ENCODE results near the gene ERMN.
"Not testable (repeated sequence)": the region's sequence is repeated elsewhere in the genome, so short reads cannot be mapped to it uniquely, and the experiment has no call there.

ERMN gene

DNA sequence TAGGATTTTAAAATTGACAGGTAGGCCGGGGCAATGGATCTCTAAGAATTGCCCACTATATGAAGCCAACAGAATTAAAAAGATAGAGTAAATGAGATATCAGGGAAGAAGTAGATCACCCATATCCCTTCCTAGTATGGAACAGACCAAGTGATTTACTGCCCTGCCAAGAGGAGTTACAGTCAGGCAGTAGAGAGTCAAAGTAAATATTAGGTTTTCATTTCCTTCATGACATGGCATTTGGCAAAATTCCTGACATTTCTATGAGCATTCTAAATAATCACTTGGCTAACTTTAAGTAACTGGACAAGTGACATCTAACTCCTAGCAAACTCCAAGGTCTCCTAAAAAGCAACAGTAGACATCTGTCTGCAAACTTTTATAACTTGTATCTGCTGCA lies 34.6 kb downstream of the ERMN start:
- Histone ChIP-seq H3K27ac (ENCODE audit: low read length) (no peak overlapping the region), H3K27me3 (ENCODE audit: control insufficient read depth in 1 of 2, insufficient read depth in 2 of 2, low read length in 2 of 2) (no peaks in the 10 kb centered on the region), H3K4me3 (ENCODE audit: low read length in 2 of 2) (no peak overlapping the region), H3K36me3 (ENCODE audit: control insufficient read depth in 2 of 2, insufficient read depth in 2 of 2, low read length in 2 of 2) (no peaks in the 10 kb centered on the region), H3K9ac (ENCODE audit: low read length in 2 of 2) (no peak overlapping the region), H3K4me1 (ENCODE audit: control insufficient read depth, insufficient read depth, low read length) (no peaks in the 10 kb centered on the region), H3K9me3 (ENCODE audit: control insufficient read depth in 2 of 2, low read length in 2 of 2) (no peaks in the 10 kb centered on the region)

DNA sequence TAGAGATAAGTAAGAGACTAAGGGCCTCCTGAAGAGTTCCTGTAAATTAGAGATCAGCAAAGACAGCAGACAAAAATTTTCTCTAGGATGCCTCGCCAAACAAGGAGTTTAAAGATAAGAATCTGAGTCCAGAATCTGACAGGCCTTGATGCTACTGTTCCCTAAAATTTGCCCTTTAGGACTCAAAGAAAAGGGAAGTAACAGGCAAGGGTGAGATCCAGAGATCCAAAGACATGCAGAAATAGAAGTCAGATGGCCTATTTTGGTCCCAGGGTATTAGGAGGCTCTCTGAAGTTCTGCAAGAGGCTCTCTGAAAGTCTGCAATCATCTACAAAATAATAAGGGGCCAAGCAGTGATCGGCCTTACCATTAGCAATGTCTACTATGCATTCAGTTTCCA lies 35.1 kb downstream of the ERMN start:
- Histone ChIP-seq H3K4me3 (ENCODE audit: low read length in 2 of 2) (no peak overlapping the region), H3K27me3 (ENCODE audit: control insufficient read depth in 1 of 2, insufficient read depth in 2 of 2, low read length in 2 of 2) (no peaks in the 10 kb centered on the region), H3K9me3 (ENCODE audit: control insufficient read depth in 2 of 2, low read length in 2 of 2) (no peaks in the 10 kb centered on the region), H3K4me1 (ENCODE audit: control insufficient read depth, insufficient read depth, low read length) (no peaks in the 10 kb centered on the region), H3K27ac (ENCODE audit: low read length) (no peak overlapping the region), H3K36me3 (ENCODE audit: control insufficient read depth in 2 of 2, insufficient read depth in 2 of 2, low read length in 2 of 2) (no peaks in the 10 kb centered on the region), H3K9ac (ENCODE audit: low read length in 2 of 2) (no peak overlapping the region)

DNA sequence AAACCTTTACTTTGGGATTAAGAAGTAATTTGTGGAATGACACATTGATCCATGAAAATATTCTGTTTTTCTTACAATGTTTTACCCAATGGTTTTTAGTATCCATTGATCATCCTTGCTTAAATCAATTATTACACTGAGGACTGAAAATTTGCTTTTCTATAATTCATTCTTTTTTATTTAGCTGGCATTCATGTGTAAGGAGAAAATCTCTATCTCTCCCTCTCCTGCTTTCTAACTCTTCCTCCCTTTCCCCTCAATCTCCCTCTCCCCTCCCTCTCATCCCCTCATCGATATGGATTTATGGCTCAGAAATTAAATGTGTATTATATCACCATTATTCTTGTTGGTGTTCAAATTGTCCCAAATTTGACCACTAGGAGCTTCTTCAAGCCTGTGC lies 38.5 kb downstream of the ERMN start:
- H3K36me3 ChIP-seq (ENCODE audit: control insufficient read depth in 2 of 2, insufficient read depth in 2 of 2, low read length in 2 of 2): no peaks in the 10 kb centered on the region
- no peaks in the 10 kb centered on the region for H3K4me1 ChIP-seq (ENCODE audit: control insufficient read depth, insufficient read depth, low read length)
- no peak overlapping the region for H3K27ac ChIP-seq (ENCODE audit: low read length)
- H3K9ac ChIP-seq (ENCODE audit: low read length in 2 of 2): no peak overlapping the region
- no peaks in the 10 kb centered on the region for H3K27me3 ChIP-seq (ENCODE audit: control insufficient read depth in 1 of 2, insufficient read depth in 2 of 2, low read length in 2 of 2)
- no peak overlapping the region for H3K4me3 ChIP-seq (ENCODE audit: low read length in 2 of 2)
- no peaks in the 10 kb centered on the region for H3K9me3 ChIP-seq (ENCODE audit: control insufficient read depth in 2 of 2, low read length in 2 of 2)

DNA sequence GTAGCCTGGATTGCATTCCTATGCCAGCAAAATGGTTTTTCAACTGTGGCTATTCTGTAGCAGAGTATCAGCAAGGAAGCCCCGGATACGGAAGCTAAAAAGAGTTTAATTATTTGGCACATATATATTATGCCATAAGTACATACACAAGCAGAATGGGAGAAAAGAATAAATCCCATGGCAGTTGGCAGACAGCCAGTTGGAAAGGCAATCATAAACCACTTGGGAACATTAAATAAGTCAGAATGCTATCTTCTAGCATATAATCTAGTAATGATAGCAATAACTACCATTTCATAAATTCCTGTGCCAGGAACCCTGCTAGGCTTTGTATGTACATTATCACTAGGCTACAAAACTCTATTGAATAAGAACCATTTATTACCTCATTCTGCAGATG lies 42.2 kb downstream of the ERMN start:
- H3K4me3 ChIP-seq (ENCODE audit: low read length in 2 of 2): no peak overlapping the region
- peaks cover 0 to 2% of the 10 kb centered on the region in 2 donors for H3K9me3 ChIP-seq (ENCODE audit: control insufficient read depth in 2 of 2, low read length in 2 of 2)
- H3K36me3 ChIP-seq (ENCODE audit: control insufficient read depth in 2 of 2, insufficient read depth in 2 of 2, low read length in 2 of 2): no peaks in the 10 kb centered on the region
- H3K27me3 ChIP-seq (ENCODE audit: control insufficient read depth in 1 of 2, insufficient read depth in 2 of 2, low read length in 2 of 2): peaks cover 0 to 2% of the 10 kb centered on the region in 2 donors
- H3K4me1 ChIP-seq (ENCODE audit: control insufficient read depth, insufficient read depth, low read length): no peaks in the 10 kb centered on the region
- H3K9ac ChIP-seq (ENCODE audit: low read length in 2 of 2): no peak overlapping the region
- no peak overlapping the region for H3K27ac ChIP-seq (ENCODE audit: low read length)

DNA sequence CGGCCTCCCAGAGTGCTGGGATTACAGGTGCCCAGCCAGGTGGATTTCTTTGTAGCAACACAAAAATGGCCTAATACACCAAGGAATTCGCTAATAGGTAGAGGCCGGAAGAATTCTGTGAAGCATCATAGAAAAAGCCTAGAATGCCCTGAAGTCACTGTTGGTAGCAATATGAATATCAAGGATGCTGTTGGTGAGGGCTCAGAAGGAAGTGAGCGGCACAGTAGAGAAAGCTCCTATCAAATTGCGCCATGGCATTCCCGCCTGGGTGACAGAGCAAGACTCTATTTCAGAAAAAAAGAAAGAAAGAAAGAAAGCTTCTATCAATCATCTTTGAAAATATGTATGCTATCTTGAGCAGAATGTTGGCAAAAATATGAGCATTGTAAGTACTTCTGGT lies 44.3 kb downstream of the ERMN start:
- peaks cover 0 to 2% of the 10 kb centered on the region in 2 donors for H3K27me3 ChIP-seq (ENCODE audit: control insufficient read depth in 1 of 2, insufficient read depth in 2 of 2, low read length in 2 of 2)
- H3K4me3 ChIP-seq (ENCODE audit: low read length in 2 of 2): no peak overlapping the region
- H3K36me3 ChIP-seq (ENCODE audit: control insufficient read depth in 2 of 2, insufficient read depth in 2 of 2, low read length in 2 of 2): no peaks in the 10 kb centered on the region
- H3K27ac ChIP-seq (ENCODE audit: low read length): no peak overlapping the region
- no peak overlapping the region for H3K9ac ChIP-seq (ENCODE audit: low read length in 2 of 2)
- H3K9me3 ChIP-seq (ENCODE audit: control insufficient read depth in 2 of 2, low read length in 2 of 2): peaks cover 0 to 2% of the 10 kb centered on the region in 2 donors
- no peaks in the 10 kb centered on the region for H3K4me1 ChIP-seq (ENCODE audit: control insufficient read depth, insufficient read depth, low read length)

DNA sequence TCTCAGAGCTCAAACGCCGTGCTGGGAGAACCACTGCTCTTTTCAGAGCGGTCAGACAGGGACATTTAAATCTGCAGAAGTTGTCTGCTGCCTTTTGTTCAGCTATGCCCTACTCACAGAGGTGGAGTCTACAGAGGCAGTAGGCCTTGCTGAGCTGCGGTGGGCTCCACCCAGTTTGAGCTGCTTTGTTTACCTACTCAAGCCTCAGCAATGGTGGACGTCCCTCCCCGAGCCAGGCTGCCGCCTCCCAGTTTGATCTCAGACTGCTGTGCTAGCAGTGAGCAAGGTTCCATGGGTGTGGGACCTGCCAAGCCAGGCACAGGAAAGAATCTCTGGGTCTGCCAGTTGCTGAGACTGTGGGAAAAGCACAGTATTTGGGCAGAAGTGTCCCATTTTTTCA lies 46.3 kb downstream of the ERMN start:
- H3K9ac ChIP-seq (ENCODE audit: low read length in 2 of 2); H3K27me3 ChIP-seq (ENCODE audit: control insufficient read depth in 1 of 2, insufficient read depth in 2 of 2, low read length in 2 of 2); H3K4me3 ChIP-seq (ENCODE audit: low read length in 2 of 2); H3K9me3 ChIP-seq (ENCODE audit: control insufficient read depth in 2 of 2, low read length in 2 of 2); H3K36me3 ChIP-seq (ENCODE audit: control insufficient read depth in 2 of 2, insufficient read depth in 2 of 2, low read length in 2 of 2); H3K4me1 ChIP-seq (ENCODE audit: control insufficient read depth, insufficient read depth, low read length); H3K27ac ChIP-seq (ENCODE audit: low read length): not testable (repeated sequence)

DNA sequence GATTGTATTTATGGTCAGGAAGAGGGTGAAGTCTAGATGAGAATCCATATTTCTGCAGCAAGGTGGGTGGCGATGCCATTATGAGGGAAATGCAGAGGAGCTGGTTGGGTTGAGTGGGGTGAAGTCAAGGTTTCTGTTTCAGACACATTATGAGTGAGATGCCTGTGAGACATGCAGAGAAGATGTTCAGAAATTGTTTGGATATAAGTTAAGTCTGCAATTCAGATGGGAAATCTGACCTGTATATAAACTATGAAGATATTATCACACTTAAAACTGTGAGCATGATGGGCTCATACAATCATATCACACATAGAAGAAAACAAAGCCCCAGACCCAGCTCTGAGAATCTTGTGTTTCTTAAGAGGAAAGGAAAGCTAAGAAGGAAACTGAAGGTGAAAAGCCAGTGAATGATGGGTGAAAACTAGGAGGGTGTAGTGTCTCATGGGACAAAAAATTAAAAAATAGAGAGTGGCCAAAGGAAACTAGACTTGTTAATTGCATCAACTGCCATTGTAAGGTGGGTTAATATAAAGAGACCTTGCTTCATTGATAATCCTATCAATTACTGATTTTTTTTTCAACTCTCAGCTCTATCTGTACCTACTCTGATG lies 53.9 kb downstream of the ERMN start:
- Histone ChIP-seq H3K9me3 (ENCODE audit: control insufficient read depth in 2 of 2, low read length in 2 of 2) (no peaks in the 10 kb centered on the region), H3K27me3 (ENCODE audit: control insufficient read depth in 1 of 2, insufficient read depth in 2 of 2, low read length in 2 of 2) (no peaks in the 10 kb centered on the region), H3K27ac (ENCODE audit: low read length) (no peak overlapping the region), H3K4me3 (ENCODE audit: low read length in 2 of 2) (no peak overlapping the region), H3K9ac (ENCODE audit: low read length in 2 of 2) (no peak overlapping the region), H3K4me1 (ENCODE audit: control insufficient read depth, insufficient read depth, low read length) (no peaks in the 10 kb centered on the region), H3K36me3 (ENCODE audit: control insufficient read depth in 2 of 2, insufficient read depth in 2 of 2, low read length in 2 of 2) (no peaks in the 10 kb centered on the region)

DNA sequence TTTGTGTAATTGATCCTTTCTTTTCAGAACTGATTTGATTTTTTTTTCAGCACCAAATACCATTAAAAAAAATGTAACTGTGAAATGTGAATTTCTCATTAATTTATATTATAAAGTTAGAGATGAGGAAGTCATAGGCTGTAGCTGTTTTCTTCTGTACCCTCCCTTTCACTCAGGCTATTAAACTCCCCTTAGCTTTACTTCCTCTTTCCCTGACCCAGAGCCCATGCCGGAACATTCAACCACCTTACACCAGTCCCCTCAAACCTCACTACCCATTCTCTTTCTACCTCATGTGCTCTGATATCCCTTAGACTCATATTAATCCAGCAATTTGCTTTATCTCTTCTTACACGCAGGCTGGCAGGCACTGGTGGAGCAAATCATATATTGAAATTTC lies 55.7 kb downstream of the ERMN start:
- no peaks in the 10 kb centered on the region for H3K4me1 ChIP-seq (ENCODE audit: control insufficient read depth, insufficient read depth, low read length)
- no peaks in the 10 kb centered on the region for H3K36me3 ChIP-seq (ENCODE audit: control insufficient read depth in 2 of 2, insufficient read depth in 2 of 2, low read length in 2 of 2)
- H3K27me3 ChIP-seq (ENCODE audit: control insufficient read depth in 1 of 2, insufficient read depth in 2 of 2, low read length in 2 of 2): no peaks in the 10 kb centered on the region

DNA sequence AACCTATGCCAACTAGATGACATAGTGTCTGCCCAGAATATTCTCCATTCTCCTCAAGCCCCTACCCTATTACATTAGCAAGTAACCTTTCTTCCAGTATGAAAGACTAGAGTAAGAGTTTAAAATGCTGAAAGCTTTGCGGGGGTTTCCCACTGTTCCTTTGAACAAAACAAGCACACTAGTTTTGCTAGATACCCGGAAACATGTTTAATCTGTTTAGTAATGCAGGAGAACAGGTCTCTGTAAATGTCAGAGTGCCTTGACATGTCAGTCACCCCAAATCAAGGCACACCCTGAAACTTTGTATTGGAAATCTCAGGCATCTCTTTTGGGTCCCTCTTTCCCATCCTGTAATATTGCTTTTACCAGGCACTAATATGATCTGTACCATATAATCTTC lies 56.6 kb downstream of the ERMN start:
- Histone ChIP-seq H3K9ac (ENCODE audit: low read length in 2 of 2) (no peak overlapping the region), H3K27ac (ENCODE audit: low read length) (no peak overlapping the region), H3K27me3 (ENCODE audit: control insufficient read depth in 1 of 2, insufficient read depth in 2 of 2, low read length in 2 of 2) (no peaks in the 10 kb centered on the region), H3K36me3 (ENCODE audit: control insufficient read depth in 2 of 2, insufficient read depth in 2 of 2, low read length in 2 of 2) (no peaks in the 10 kb centered on the region), H3K4me3 (ENCODE audit: low read length in 2 of 2) (no peak overlapping the region), H3K4me1 (ENCODE audit: control insufficient read depth, insufficient read depth, low read length) (no peaks in the 10 kb centered on the region), H3K9me3 (ENCODE audit: control insufficient read depth in 2 of 2, low read length in 2 of 2) (no peaks in the 10 kb centered on the region)

More for the DNA sequence above, 55.7 kb downstream of the ERMN start:
- Histone ChIP-seq H3K9ac (ENCODE audit: low read length in 2 of 2) (no peak overlapping the region), H3K9me3 (ENCODE audit: control insufficient read depth in 2 of 2, low read length in 2 of 2) (no peaks in the 10 kb centered on the region), H3K27ac (ENCODE audit: low read length) (no peak overlapping the region), H3K4me3 (ENCODE audit: low read length in 2 of 2) (no peak overlapping the region)
